Measurements from ENCODE around the gene VDAC2. TPM values are rescaled to one million over a fixed set of nuclear protein-coding genes. Genes with fewer than 3 reads are reported as not detected.
"Not testable (repeated sequence)": the region's sequence is repeated elsewhere in the genome, so short reads cannot be mapped to it uniquely, and the experiment has no call there.

Gene VDAC2
- polyA plus RNA-seq, 1 donor from 2014 or later, result 291 TPM

GRCh38 chr10:75203724-75204123 is 6.9 kb upstream of the VDAC2 start:
- H3F3A ChIP-seq (ENCODE audit: insufficient read depth, low read length, poor library complexity, severe bottlenecking), result no peaks in the 10 kb centered on the region
- TF ChIP-seq SMC3 (conservative IDR thresholded peaks at IDR 0.05; ENCODE audit: poor library complexity), result no peak
- no peak for TF ChIP-seq RAD21 (conservative IDR thresholded peaks at IDR 0.05)
- no peak for TF ChIP-seq REST (IDR thresholded peaks at IDR 0.05; ENCODE audit: borderline replicate concordance)
- H3K27me3 ChIP-seq (ENCODE audit: insufficient read depth, low read depth, low read length), result no peaks in the 10 kb centered on the region
- no peaks in the 10 kb centered on the region for H3K9me3 ChIP-seq (ENCODE audit: low read length)
- H4K20me1 ChIP-seq (ENCODE audit: insufficient read depth), result no peaks in the 10 kb centered on the region
- H3K27ac ChIP-seq (ENCODE audit: low read length), result no peak overlapping the region
- no peaks in the 10 kb centered on the region for H3K79me2 ChIP-seq (replicated peaks; ENCODE audit: insufficient read depth, low read length)
- H3K9me2 ChIP-seq (ENCODE audit: insufficient read depth, low read length), result no peaks in the 10 kb centered on the region
- no peak overlapping the region for H3K4me2 ChIP-seq (ENCODE audit: low read length)
- no peak overlapping the region for H3K4me3 ChIP-seq (ENCODE audit: low read length)
- H3K36me3 ChIP-seq (ENCODE audit: insufficient read depth, low read length), result no peaks in the 10 kb centered on the region
- H3K9ac ChIP-seq (ENCODE audit: low read length), result no peak overlapping the region
- H2AFZ ChIP-seq (ENCODE audit: low read depth, low read length), result no peak overlapping the region

- H3K4me2 ChIP-seq (ENCODE audit: low read length), result no peak overlapping the region
- H3K9me3 ChIP-seq (ENCODE audit: low read length), result no peaks in the 10 kb centered on the region
- H3K4me3 ChIP-seq (ENCODE audit: low read length), result no peak overlapping the region
- H3K27me3 ChIP-seq (ENCODE audit: insufficient read depth, low read depth, low read length), result no peaks in the 10 kb centered on the region
- H2AFZ ChIP-seq (ENCODE audit: low read depth, low read length), result no peak overlapping the region
- no peaks in the 10 kb centered on the region for H3F3A ChIP-seq (ENCODE audit: insufficient read depth, low read length, poor library complexity, severe bottlenecking)
- H3K9me2 ChIP-seq (ENCODE audit: insufficient read depth, low read length), result no peaks in the 10 kb centered on the region
- no peak overlapping the region for H3K27ac ChIP-seq (ENCODE audit: low read length)
- H3K36me3 ChIP-seq (ENCODE audit: insufficient read depth, low read length), result no peaks in the 10 kb centered on the region
- no peaks in the 10 kb centered on the region for H4K20me1 ChIP-seq (ENCODE audit: insufficient read depth)
- TF ChIP-seq MXI1 (conservative IDR thresholded peaks at IDR 0.05; ENCODE audit: poor library complexity, severe bottlenecking) (no peak), SMC3 (conservative IDR thresholded peaks at IDR 0.05; ENCODE audit: poor library complexity) (no peak), EP300 (conservative IDR thresholded peaks at IDR 0.05; ENCODE audit: poor library complexity, severe bottlenecking) (no peak), REST (IDR thresholded peaks at IDR 0.05; ENCODE audit: borderline replicate concordance) (no peak), RAD21 (conservative IDR thresholded peaks at IDR 0.05) (no peak), POLR2AphosphoS5 (IDR thresholded peaks at IDR 0.05) (no peak)
- H3K79me2 ChIP-seq (replicated peaks; ENCODE audit: insufficient read depth, low read length), result no peaks in the 10 kb centered on the region
- no peak overlapping the region for H3K9ac ChIP-seq (ENCODE audit: low read length)
These were observed 4.7 kb upstream of the VDAC2 start for GRCh38 chr10:75205908-75206307.

- not testable (repeated sequence) for H3K9ac ChIP-seq (ENCODE audit: low read length); H3K9me3 ChIP-seq (ENCODE audit: low read length); H3K4me2 ChIP-seq (ENCODE audit: low read length); H3K79me2 ChIP-seq (replicated peaks; ENCODE audit: insufficient read depth, low read length); H3F3A ChIP-seq (ENCODE audit: insufficient read depth, low read length, poor library complexity, severe bottlenecking); H3K36me3 ChIP-seq (ENCODE audit: insufficient read depth, low read length); H3K27ac ChIP-seq (ENCODE audit: low read length); H3K4me3 ChIP-seq (ENCODE audit: low read length); H3K27me3 ChIP-seq (ENCODE audit: insufficient read depth, low read depth, low read length); H4K20me1 ChIP-seq (ENCODE audit: insufficient read depth); H2AFZ ChIP-seq (ENCODE audit: low read depth, low read length); H3K9me2 ChIP-seq (ENCODE audit: insufficient read depth, low read length)
These were observed 4.0 kb upstream of the VDAC2 start for GRCh38 chr10:75206638-75207037.

Measured in neural cell (in vitro differentiated cells).